Suprapubic skin (tissue), 4 donors: ENCODE data around the gene MYO5B. TPM values are rescaled to one million over a fixed set of nuclear protein-coding genes. Genes with fewer than 3 reads are reported as not detected.

Source experiments
- DNase-seq, 2 donors: peaks; one replicate each; pipeline ENCODE4 v3.0.0-alpha.2; 2019; ENCODE audit warnings: low spot score in 2 of 2
- H3K27ac ChIP-seq: fragments of 200-600 bp; sonication (generic); one replicate; pipeline ENCODE4 v1.5.1; 2019
- H3K27me3 ChIP-seq: fragments of 200-600 bp; sonication (generic); one replicate; pipeline ENCODE4 v1.5.1; 2019
- H3K36me3 ChIP-seq: fragments of 200-600 bp; sonication (generic); one replicate; pipeline ENCODE4 v1.5.1; 2019
- H3K4me1 ChIP-seq: fragments of 200-600 bp; sonication (generic); one replicate; pipeline ENCODE4 v1.5.1; 2019
- H3K4me3 ChIP-seq: fragments of 200-600 bp; sonication (generic); one replicate; pipeline ENCODE4 v1.5.1; 2019; ENCODE audit warnings: mild to moderate bottlenecking
- H3K9me3 ChIP-seq: fragments of 200-600 bp; sonication (generic); one replicate; pipeline ENCODE4 v1.5.1; 2019
- CTCF ChIP-seq, 2 donors: fragments of 200-600 bp in 1 of 2; fragments of 450-650 bp in 1 of 2; sonication (generic) in 1 of 2; IDR thresholded peaks; one replicate each; pipeline ENCODE4 v1.5.1; 2016 to 2019; ENCODE audit warnings: antibody characterized with exemption in 2 of 2, mild to moderate bottlenecking in 1 of 2, moderate library complexity in 1 of 2
- EP300 ChIP-seq: sonication (generic); formaldehyde crosslinking; IDR thresholded peaks from one replicate; pipeline ENCODE4 v1.6.1; 2017; ENCODE audit warnings: antibody characterized with exemption
- POLR2A ChIP-seq, 2 donors: fragments of 450-650 bp; IDR thresholded peaks; one replicate each; pipeline ENCODE4 v1.6.1; 2017; ENCODE audit warnings: antibody characterized with exemption in 2 of 2, mild to moderate bottlenecking in 2 of 2, moderate library complexity in 2 of 2
- POLR2AphosphoS5 ChIP-seq, 3 donors: sonication (generic); formaldehyde crosslinking; IDR thresholded peaks; one replicate each; pipeline ENCODE4 v1.6.1; 2017; ENCODE audit warnings: antibody characterized with exemption in 3 of 3
- WGBS: methylation state at CpG from one replicate; pipeline ENCODE4 v1.1.5; 2018; 5-methylcytosine and 5-hydroxymethylcytosine counted together
- total RNA-seq, 4 donors: library from RNA; depleted of rRNA; stranded (reverse); fragments of >200 nt; gene quantifications; one replicate each; pipeline ENCODE4 v1.1.0, GENCODE V29; 2016

MYO5B gene
- total RNA-seq, 4 donors from 2014 or later = 30.3 to 44.4 (median 40.7) TPM

DNA sequence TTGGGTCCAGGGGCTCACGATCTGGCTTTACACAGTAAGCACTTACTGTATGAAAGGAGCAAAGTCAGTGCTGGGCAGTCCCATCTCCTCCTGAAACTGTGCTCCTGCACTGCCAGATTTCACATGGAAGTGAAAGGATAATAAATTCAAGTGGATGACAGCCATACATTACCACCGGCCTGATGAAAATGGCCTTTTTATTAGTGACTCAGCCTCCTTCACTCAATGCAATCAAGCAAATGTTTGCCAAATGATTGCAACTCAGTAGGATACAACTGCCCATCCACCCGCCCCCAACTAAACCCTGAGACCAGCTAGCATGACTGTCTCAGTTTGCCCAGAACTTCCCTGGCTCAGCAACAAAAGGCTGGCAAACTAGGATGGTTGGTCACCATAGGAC is 77.1 kb downstream of the MYO5B start:
- H3K9me3 ChIP-seq = no peaks in the 10 kb centered on the region
- DNase-seq = no peak
- 60% methylated on average over 2 of the region's 3 CpGs for WGBS

DNA sequence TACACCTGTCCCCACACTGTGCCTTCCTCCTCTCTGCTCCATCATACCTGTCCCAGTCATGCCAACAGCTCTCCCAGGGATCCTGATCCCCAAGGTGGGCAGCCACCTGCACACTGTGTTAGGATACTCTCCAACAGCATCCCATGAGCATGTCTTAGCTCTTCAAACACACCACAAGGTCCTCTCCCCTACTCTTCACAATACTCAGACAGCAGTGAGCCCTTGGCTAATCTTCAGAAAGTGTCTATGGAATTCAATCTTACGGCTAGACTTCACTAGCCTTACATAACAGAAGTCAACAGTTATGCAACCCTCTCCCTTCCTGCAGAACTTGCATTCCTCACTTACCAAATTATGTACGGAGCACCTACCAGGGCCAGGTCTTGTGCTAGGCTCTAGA is 79.9 kb downstream of the MYO5B start:
- TF ChIP-seq POLR2AphosphoS5 (IDR thresholded peaks at IDR 0.05) = no peak
- no peak for TF ChIP-seq POLR2A (IDR thresholded peaks at IDR 0.05)
- no peak for TF ChIP-seq CTCF (IDR thresholded peaks at IDR 0.05)
- no peak for TF ChIP-seq EP300
- Histone ChIP-seq H3K9me3 (no peaks in the 10 kb centered on the region), H3K4me3 (no peak overlapping the region), H3K4me1 (no peaks in the 10 kb centered on the region), H3K27ac (no peak overlapping the region), H3K27me3 (no peaks in the 10 kb centered on the region), H3K36me3 (no peaks in the 10 kb centered on the region)
- WGBS = 59% methylated on average over 2 of the region's 2 CpGs
- no peak for DNase-seq

More for the DNA sequence above, 77.1 kb downstream of the MYO5B start:
- H3K36me3 ChIP-seq = no peaks in the 10 kb centered on the region
- no peak overlapping the region for H3K4me3 ChIP-seq
- TF ChIP-seq CTCF (IDR thresholded peaks at IDR 0.05) = no peak
- no peak for TF ChIP-seq POLR2A (IDR thresholded peaks at IDR 0.05)
- TF ChIP-seq EP300 = no peak
- TF ChIP-seq POLR2AphosphoS5 (IDR thresholded peaks at IDR 0.05) = no peak
- no peaks in the 10 kb centered on the region for H3K27me3 ChIP-seq
- no peaks in the 10 kb centered on the region for H3K4me1 ChIP-seq
- no peak overlapping the region for H3K27ac ChIP-seq

DNA sequence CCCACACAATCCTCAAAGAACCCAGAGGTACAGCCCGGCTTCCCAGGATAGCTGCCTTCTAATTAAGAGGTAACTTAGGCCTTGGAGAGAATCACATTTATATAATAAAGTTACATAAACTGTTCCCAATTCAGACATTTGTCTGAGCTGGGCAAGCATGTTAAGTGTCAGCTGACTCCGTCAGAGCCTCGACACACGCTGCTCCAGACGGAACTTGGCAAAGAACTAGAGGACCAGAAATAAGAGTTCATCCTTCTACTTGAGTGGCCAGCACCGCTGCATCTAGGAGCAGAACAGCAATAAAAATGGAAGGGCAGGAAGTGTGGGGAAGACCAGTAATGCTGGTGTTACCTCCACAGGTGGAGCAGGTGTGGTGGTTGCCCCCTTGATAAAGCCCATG is 80.5 kb downstream of the MYO5B start:
- WGBS = 59% methylated on average over 6 of the region's 6 CpGs
- no peak for TF ChIP-seq POLR2AphosphoS5 (IDR thresholded peaks at IDR 0.05)
- no peak for TF ChIP-seq CTCF (IDR thresholded peaks at IDR 0.05)
- no peak for TF ChIP-seq EP300
- TF ChIP-seq POLR2A (IDR thresholded peaks at IDR 0.05) = no peak
- Histone ChIP-seq H3K4me3 (no peak overlapping the region), H3K4me1 (no peaks in the 10 kb centered on the region), H3K27me3 (no peaks in the 10 kb centered on the region), H3K9me3 (no peaks in the 10 kb centered on the region), H3K27ac (no peak overlapping the region), H3K36me3 (no peaks in the 10 kb centered on the region)
- no peak for DNase-seq

DNA sequence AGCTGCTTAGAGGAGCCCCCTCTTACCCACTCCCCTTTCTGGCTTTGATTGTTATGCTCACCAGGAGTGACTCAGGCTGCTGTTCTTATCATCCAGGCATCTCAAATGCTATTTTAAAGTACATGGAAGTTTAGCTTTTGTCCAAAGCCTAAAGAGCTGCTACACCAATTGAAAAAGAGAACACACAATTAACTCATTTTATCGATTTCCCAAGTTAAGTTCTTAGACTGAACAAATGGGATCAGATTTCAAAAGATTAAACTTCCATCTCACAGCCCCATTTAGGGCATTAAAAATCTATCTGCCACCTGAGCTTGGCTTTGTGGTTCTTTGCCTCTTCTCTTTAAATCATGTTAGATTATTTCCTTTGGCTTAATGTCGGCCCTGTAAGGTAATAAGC is 81.2 kb downstream of the MYO5B start:
- no peak overlapping the region for H3K4me3 ChIP-seq
- H3K27me3 ChIP-seq = no peaks in the 10 kb centered on the region
- 55% methylated on average over 2 of the region's 2 CpGs for WGBS
- no peak overlapping the region for H3K27ac ChIP-seq
- no peaks in the 10 kb centered on the region for H3K36me3 ChIP-seq
- no peak for TF ChIP-seq POLR2A (IDR thresholded peaks at IDR 0.05)
- no peak for TF ChIP-seq POLR2AphosphoS5 (IDR thresholded peaks at IDR 0.05)
- no peak for TF ChIP-seq EP300
- H3K4me1 ChIP-seq = no peaks in the 10 kb centered on the region
- DNase-seq = no peak
- no peaks in the 10 kb centered on the region for H3K9me3 ChIP-seq

GRCh38 chr18:50111398-50111797 is 83.5 kb downstream of the MYO5B start:
- WGBS = 33% methylated on average over 1 of the region's 1 CpG
- TF ChIP-seq POLR2AphosphoS5 (IDR thresholded peaks at IDR 0.05) = no peak
- no peak for TF ChIP-seq POLR2A (IDR thresholded peaks at IDR 0.05)
- TF ChIP-seq CTCF (IDR thresholded peaks at IDR 0.05) = no peak
- TF ChIP-seq EP300 = no peak
- Histone ChIP-seq H3K4me3 (no peak overlapping the region), H3K27ac (no peak overlapping the region), H3K9me3 (no peaks in the 10 kb centered on the region), H3K36me3 (no peaks in the 10 kb centered on the region), H3K4me1 (no peaks in the 10 kb centered on the region), H3K27me3 (no peaks in the 10 kb centered on the region)
- DNase-seq = no peak

GRCh38 chr18:50107468-50107977 is 87.4 kb downstream of the MYO5B start:
- Histone ChIP-seq H3K27ac (no peak overlapping the region), H3K4me3 (no peak overlapping the region), H3K4me1 (no peaks in the 10 kb centered on the region), H3K36me3 (no peaks in the 10 kb centered on the region), H3K9me3 (no peaks in the 10 kb centered on the region), H3K27me3 (no peaks in the 10 kb centered on the region)
- TF ChIP-seq EP300 (no peak), POLR2A (IDR thresholded peaks at IDR 0.05) (no peak), CTCF (IDR thresholded peaks at IDR 0.05) (no peak), POLR2AphosphoS5 (IDR thresholded peaks at IDR 0.05) (no peak)
- 70% methylated on average over 2 of the region's 2 CpGs for WGBS
- DNase-seq = no peak
